Forelimb muscle (tissue), 1 donor: ENCODE data around the gene NSFL1C. TPM values are rescaled to one million over a fixed set of nuclear protein-coding genes. Genes with fewer than 3 reads are reported as not detected.
"Not testable (repeated sequence)": the region's sequence is repeated elsewhere in the genome, so short reads cannot be mapped to it uniquely, and the experiment has no call there.

Experiments used
- DNase-seq: peaks from one replicate; pipeline ENCODE4 v3.0.0-alpha.2; 2013; ENCODE audit warnings: low read depth
- polyA plus RNA-seq: library from polyadenylated mRNA; unstranded; fragments of 120-200 nt; gene quantifications from one replicate; pipeline ENCODE4 v1.2.1, GENCODE V29; 2013; ENCODE audit not compliant: insufficient read length

The NSFL1C gene
- 67.3 TPM for polyA plus RNA-seq

GRCh38 chr20:1466211-1467081, at the start of gene NSFL1C:
NSFL1C (minus strand) TSS chr20:1466849; CDS start chr20:1466824, 25 bp downstream.
- DNase-seq: peak; percentile 72

GRCh38 chr20:1513801-1514200, 47.2 kb upstream of the NSFL1C start:
- no peak for DNase-seq

- no peak for DNase-seq
These were observed 42.6 kb upstream of the NSFL1C start for GRCh38 chr20:1509237-1509636.

GRCh38 chr20:1508574-1508973, 41.9 kb upstream of the NSFL1C start:
- DNase-seq: no peak

GRCh38 chr20:1507276-1507675, 40.6 kb upstream of the NSFL1C start:
- no peak for DNase-seq

- no peak for DNase-seq
These were observed 39.2 kb upstream of the NSFL1C start for GRCh38 chr20:1505871-1506270.

- no peak for DNase-seq
These were observed 38.7 kb upstream of the NSFL1C start for GRCh38 chr20:1505361-1505760.

DNA sequence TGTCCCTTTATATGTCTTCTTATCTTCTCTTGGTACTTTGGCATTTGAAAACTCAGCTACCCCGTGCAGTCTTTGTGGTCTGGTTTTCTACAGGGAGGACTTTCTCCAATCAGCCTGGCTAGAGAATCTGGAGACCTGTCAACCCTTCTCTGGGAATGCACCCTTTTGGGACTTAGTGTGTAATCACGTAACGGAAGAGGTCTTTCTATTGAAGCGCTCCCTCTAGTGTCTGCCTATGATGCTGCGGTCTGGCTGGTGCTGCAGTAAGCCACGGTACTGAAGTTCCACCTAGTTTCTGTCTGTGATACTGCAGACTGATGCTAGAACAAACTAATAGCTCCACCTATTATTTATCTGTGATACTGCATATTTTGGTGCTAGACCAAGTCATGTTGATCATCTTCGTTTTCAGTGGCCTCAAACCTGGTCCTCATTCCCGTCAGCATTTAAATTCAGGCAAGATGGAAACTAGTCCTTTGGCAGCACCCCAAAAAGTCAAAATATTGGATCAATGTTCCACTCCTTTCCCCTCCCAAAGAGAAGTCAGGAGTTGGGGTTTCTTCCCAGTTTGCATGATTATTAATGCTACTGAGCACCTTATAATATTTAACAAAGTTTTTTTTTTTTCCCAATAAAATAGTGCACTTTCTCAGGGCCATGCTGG, 37.0 kb upstream of the NSFL1C start:
- DNase-seq: no peak

- DNase-seq: no peak
These were observed 33.8 kb upstream of the NSFL1C start for GRCh38 chr20:1500496-1500895.

DNA sequence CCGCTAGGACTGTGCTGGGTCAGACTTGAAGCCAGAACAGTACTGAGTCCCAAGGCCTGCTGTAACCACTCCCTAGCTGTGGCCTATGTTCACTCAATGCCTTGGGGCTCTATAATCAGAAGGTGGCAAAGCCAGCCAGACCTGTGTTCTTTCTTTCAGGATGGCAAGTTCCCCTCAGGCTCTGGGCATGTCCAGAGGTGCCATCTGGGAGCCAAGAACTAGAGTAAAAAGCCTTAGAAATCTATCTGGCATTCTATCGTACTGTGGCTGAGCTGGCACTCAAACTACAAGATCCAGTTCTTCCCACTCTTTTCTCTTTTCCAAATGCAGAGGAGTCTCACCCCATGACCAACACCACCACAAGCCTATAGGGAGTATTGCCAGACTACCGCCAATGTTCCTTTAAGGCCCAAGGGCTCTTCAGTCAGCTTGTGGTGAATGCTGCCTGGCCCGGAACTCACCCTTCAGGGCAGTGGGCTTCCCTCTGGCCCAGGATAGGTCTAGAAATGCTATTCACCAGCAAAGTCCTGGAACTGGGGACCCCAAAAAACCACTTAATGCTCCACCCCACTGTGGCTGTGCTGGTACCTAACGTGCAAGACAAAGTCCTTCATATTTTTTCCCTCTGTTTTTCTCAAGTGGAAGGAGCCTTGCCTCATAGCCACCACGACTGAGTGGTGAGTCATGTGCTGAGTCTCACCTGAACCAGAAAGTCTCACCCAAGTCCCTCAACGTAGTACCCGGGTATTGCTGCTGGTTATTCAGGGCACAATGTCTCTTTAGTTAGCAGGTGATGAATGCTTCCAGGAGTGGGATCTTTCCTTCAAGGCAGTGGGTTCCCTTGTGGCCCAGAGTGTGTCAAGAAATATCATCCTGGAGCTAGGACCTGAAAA, 33.1 kb upstream of the NSFL1C start:
- no peak for DNase-seq

DNA sequence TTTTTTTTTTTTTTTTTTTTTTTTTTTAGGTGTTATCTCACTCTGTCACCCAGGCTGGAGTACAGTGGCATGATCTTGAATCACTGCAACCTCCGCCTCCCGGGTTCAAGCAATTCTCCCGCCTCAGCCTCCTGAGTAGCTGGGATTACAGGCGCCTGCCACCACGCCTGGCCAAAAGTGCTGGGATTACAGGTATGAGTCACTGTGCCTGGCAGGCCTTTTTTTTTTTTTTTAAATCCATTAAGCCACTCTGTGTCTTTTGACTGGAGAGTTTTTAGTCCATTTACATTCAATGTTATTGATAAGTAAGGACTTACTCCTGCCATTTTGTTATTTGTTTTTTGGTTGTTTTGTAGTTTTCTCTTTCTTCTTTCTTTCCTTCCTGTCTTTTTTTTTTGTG, 30.7 kb upstream of the NSFL1C start:
- DNase-seq: not testable (repeated sequence)

DNA sequence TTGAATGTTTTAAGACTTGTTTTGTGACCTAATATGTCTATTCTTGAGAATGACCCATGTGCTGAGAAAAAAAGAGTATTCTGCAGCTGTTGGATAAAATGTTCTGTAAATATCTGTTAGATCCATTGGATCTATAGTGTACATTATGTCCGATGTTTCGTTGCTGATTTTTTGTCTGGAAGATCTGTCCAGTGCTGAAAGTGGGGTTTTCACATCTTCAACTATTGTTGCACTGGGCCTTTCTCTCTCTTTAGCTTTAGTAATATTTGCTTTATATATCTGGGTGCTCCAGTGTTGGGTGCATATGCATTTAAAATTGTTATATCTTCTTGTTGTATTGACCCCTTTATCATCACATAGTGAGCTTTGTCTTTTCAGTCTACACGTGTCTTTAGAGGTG, 30.3 kb upstream of the NSFL1C start:
- no peak for DNase-seq

- DNase-seq: no peak
These were observed 27.8 kb upstream of the NSFL1C start for GRCh38 chr20:1494436-1494835.

GRCh38 chr20:1493536-1493935, 26.9 kb upstream of the NSFL1C start:
- no peak for DNase-seq

GRCh38 chr20:1491860-1492642, 25.4 kb upstream of the NSFL1C start:
- DNase-seq: no peak

DNA sequence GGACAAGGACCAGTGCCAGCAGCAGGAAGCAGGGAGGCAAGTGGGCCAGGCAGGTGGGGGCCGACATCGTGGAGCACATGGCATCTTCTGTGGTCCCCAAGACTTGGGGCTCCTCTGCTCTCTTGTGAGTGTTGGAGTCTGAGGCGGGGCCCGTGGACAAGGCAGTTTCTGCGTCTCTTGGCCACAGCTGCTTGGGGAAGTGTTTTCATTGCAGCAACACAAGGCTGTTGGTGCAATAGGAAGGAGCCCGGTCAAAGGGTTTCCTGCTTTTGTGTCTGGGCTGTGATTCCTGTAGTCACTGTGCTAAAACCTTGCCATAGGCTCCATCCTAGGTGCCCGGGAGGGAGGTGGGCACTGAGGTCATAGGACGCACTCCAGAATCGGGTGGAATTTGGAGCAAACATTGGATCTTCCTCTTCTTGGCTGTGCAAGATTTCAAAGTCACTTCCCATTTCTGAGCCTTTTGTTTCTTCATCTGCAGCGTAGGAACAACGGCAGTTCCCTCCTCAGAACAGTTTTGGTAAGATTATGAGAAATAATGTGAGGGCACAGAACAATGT, 24.7 kb upstream of the NSFL1C start, which contains the start of gene SIRPB2:
TSS of gene SIRPB2 (minus strand) at position 140 of the 560 bp plus-strand sequence. CDS start at position 79, 61 bp downstream.
- no peak for DNase-seq

DNA sequence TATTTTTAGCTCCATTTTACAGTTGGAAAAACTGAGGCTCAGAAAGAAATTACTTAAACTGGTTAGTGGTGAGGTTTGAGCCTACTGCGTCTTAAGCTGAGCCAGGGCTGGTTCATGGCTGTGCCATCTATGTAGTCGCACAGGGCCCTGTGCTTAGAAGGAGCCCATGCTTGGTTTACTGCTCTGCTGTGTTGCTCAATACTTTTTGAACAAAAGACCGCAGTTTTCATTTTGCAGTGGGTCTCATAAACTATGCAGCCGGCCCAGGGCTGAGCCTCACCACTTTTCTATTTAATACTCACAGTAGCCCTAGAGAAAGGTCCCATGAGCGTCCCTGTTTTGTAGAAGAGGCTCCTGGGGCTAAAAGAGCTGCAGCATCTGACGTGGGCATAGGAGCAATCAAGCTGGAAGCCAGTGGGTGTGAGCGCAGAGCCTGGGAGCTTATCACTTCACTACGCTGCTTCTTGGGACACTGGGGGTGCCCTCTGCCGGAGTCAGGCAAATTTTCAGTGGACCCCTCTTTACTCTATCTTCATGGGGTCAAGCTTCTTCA, 24.1 kb upstream of the NSFL1C start:
- DNase-seq: no peak

DNA sequence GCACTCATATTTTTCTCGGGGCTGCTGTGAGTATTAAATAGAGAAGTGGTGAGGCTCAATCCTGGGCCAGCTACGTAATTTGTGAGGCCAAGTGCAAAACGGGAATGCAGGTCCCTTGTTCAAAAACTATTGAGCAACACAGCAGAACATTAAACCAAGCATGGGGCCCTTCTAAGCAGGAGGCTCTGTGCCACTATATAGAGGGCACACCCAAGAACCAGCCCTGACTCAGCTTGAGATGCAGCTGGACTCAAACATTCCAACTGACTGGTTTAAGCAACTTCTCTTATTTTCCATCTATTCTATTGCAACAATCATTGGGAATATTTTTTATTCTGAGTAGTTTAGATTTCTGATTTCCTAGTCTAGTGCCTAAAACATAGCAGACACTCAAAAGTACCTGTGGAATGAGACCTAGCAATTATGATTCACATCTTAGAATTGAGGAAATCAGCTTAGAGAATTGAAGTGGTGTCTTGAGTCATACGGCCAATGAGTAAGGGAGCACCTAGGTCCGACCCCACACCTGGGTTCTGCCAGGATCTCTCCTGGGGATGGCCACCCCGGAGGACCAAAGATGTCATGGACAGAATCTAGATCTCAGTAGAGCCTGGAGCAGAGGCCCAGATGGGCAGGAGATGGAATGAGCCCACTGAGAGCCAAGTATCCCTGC, 23.3 kb upstream of the NSFL1C start:
- DNase-seq: no peak

- no peak for DNase-seq
These were observed 22.7 kb upstream of the NSFL1C start for GRCh38 chr20:1489325-1489724.

- no peak for DNase-seq
These were observed 19.9 kb upstream of the NSFL1C start for GRCh38 chr20:1486566-1486965.
